ENCODE measurements around the gene VPS36. TPM values are rescaled to one million over a fixed set of nuclear protein-coding genes. Genes with fewer than 3 reads are reported as not detected.

Gene VPS36
- total RNA-seq, 1 experiment from 2014 or later = 13.8 TPM

GRCh38 chr13:52452470-52452869 lies 2.0 kb upstream of the VPS36 start:
- peaks cover 6% of the 10 kb centered on the region for H3K36me3 ChIP-seq (replicated peaks; ENCODE audit: control insufficient read depth, insufficient read depth, low read length)

GRCh38 chr13:52451135-52451804 lies 836 bp upstream of the VPS36 start:
- no peak for DNase-seq
- no peak overlapping the region for H3K4me3 ChIP-seq (ENCODE audit: insufficient read depth, low read depth, low read length)
- no peaks in the 10 kb centered on the region; the same call in 1 of the 2 replicates for H3K36me3 ChIP-seq (replicated peaks; ENCODE audit: control insufficient read depth, insufficient read depth, low read length)
- no peaks in the 10 kb centered on the region for H3K27me3 ChIP-seq (ENCODE audit: control insufficient read depth, insufficient read depth, low read length)

More at GRCh38 chr13:52452470-52452869, 2.0 kb upstream of the VPS36 start:
- Histone ChIP-seq H3K27me3 (ENCODE audit: control insufficient read depth, insufficient read depth, low read length) (no peaks in the 10 kb centered on the region), H3K4me3 (ENCODE audit: insufficient read depth, low read depth, low read length) (no peak overlapping the region)
- no peak for DNase-seq

- DNase-seq = no peak
- peak overlapping the region; percentile 12; the same call in 1 of the 2 replicates for H3K4me3 ChIP-seq (ENCODE audit: insufficient read depth, low read depth, low read length)
- H3K27me3 ChIP-seq (ENCODE audit: control insufficient read depth, insufficient read depth, low read length) = no peaks in the 10 kb centered on the region
- no peaks in the 10 kb centered on the region; the same call in 1 of the 2 replicates for H3K36me3 ChIP-seq (replicated peaks; ENCODE audit: control insufficient read depth, insufficient read depth, low read length)
Measured at GRCh38 chr13:52450793-52451116, 321 bp upstream of the VPS36 start.

- no peaks in the 10 kb centered on the region; the same call in 1 of the 2 replicates for H3K36me3 ChIP-seq (replicated peaks; ENCODE audit: control insufficient read depth, insufficient read depth, low read length)
- peak overlapping the region; percentile 81 for H3K4me3 ChIP-seq (ENCODE audit: insufficient read depth, low read depth, low read length)
- no peaks in the 10 kb centered on the region for H3K27me3 ChIP-seq (ENCODE audit: control insufficient read depth, insufficient read depth, low read length)
- no peak for DNase-seq
Measured at GRCh38 chr13:52449331-52450011, 963 bp downstream of the VPS36 start.

GRCh38 chr13:52447815-52448552 lies 2.5 kb downstream of the VPS36 start:
- Histone ChIP-seq H3K4me3 (ENCODE audit: insufficient read depth, low read depth, low read length) (no peak overlapping the region), H3K27me3 (ENCODE audit: control insufficient read depth, insufficient read depth, low read length) (no peaks in the 10 kb centered on the region), H3K36me3 (replicated peaks; ENCODE audit: control insufficient read depth, insufficient read depth, low read length) (no peaks in the 10 kb centered on the region; the same call in 1 of the 2 replicates)
- DNase-seq = no peak

GRCh38 chr13:52447354-52447753 lies 3.1 kb downstream of the VPS36 start:
- no peaks in the 10 kb centered on the region; the same call in 1 of the 2 replicates for H3K36me3 ChIP-seq (replicated peaks; ENCODE audit: control insufficient read depth, insufficient read depth, low read length)
- no peaks in the 10 kb centered on the region for H3K27me3 ChIP-seq (ENCODE audit: control insufficient read depth, insufficient read depth, low read length)
- DNase-seq = no peak
- no peak overlapping the region for H3K4me3 ChIP-seq (ENCODE audit: insufficient read depth, low read depth, low read length)

- Histone ChIP-seq H3K4me3 (ENCODE audit: insufficient read depth, low read depth, low read length) (no peak overlapping the region), H3K27me3 (ENCODE audit: control insufficient read depth, insufficient read depth, low read length) (no peaks in the 10 kb centered on the region), H3K36me3 (replicated peaks; ENCODE audit: control insufficient read depth, insufficient read depth, low read length) (no peaks in the 10 kb centered on the region; the same call in 1 of the 2 replicates)
- DNase-seq = no peak
Measured at GRCh38 chr13:52446265-52446664, 4.2 kb downstream of the VPS36 start.

GRCh38 chr13:52432456-52432855 lies 18.0 kb downstream of the VPS36 start:
- peaks cover 3% of the 10 kb centered on the region for H3K36me3 ChIP-seq (replicated peaks; ENCODE audit: control insufficient read depth, insufficient read depth, low read length)
- no peak for DNase-seq
- no peaks in the 10 kb centered on the region for H3K27me3 ChIP-seq (ENCODE audit: control insufficient read depth, insufficient read depth, low read length)
- H3K4me3 ChIP-seq (ENCODE audit: insufficient read depth, low read depth, low read length) = no peak overlapping the region

- Histone ChIP-seq H3K27me3 (ENCODE audit: control insufficient read depth, insufficient read depth, low read length) (no peaks in the 10 kb centered on the region), H3K4me3 (ENCODE audit: insufficient read depth, low read depth, low read length) (no peak overlapping the region), H3K36me3 (replicated peaks; ENCODE audit: control insufficient read depth, insufficient read depth, low read length) (peaks cover 2% of the 10 kb centered on the region)
- DNase-seq = no peak
Measured at GRCh38 chr13:52428295-52428694, 22.1 kb downstream of the VPS36 start.

GRCh38 chr13:52421216-52421615 lies 29.2 kb downstream of the VPS36 start:
- no peak for DNase-seq
- H3K4me3 ChIP-seq (ENCODE audit: insufficient read depth, low read depth, low read length) = no peak overlapping the region
- no peaks in the 10 kb centered on the region for H3K27me3 ChIP-seq (ENCODE audit: control insufficient read depth, insufficient read depth, low read length)
- no peaks in the 10 kb centered on the region; the same call in 1 of the 2 replicates for H3K36me3 ChIP-seq (replicated peaks; ENCODE audit: control insufficient read depth, insufficient read depth, low read length)

- peaks cover 5% of the 10 kb centered on the region for H3K36me3 ChIP-seq (replicated peaks; ENCODE audit: control insufficient read depth, insufficient read depth, low read length)
- no peak for DNase-seq
- no peaks in the 10 kb centered on the region for H3K27me3 ChIP-seq (ENCODE audit: control insufficient read depth, insufficient read depth, low read length)
- H3K4me3 ChIP-seq (ENCODE audit: insufficient read depth, low read depth, low read length) = no peak overlapping the region
Measured at GRCh38 chr13:52419080-52419479, 31.4 kb downstream of the VPS36 start.

- Histone ChIP-seq H3K27me3 (ENCODE audit: control insufficient read depth, insufficient read depth, low read length) (no peaks in the 10 kb centered on the region), H3K4me3 (ENCODE audit: insufficient read depth, low read depth, low read length) (no peak overlapping the region), H3K36me3 (replicated peaks; ENCODE audit: control insufficient read depth, insufficient read depth, low read length) (peaks cover 5% of the 10 kb centered on the region)
- DNase-seq = no peak
Measured at GRCh38 chr13:52414963-52415362, 35.5 kb downstream of the VPS36 start.

GRCh38 chr13:52414051-52414450 lies 36.4 kb downstream of the VPS36 start:
- no peak for DNase-seq
- Histone ChIP-seq H3K4me3 (ENCODE audit: insufficient read depth, low read depth, low read length) (no peak overlapping the region), H3K36me3 (replicated peaks; ENCODE audit: control insufficient read depth, insufficient read depth, low read length) (peaks cover 5% of the 10 kb centered on the region), H3K27me3 (ENCODE audit: control insufficient read depth, insufficient read depth, low read length) (no peaks in the 10 kb centered on the region)

- H3K36me3 ChIP-seq (replicated peaks; ENCODE audit: control insufficient read depth, insufficient read depth, low read length) = peaks cover 5% of the 10 kb centered on the region
- H3K27me3 ChIP-seq (ENCODE audit: control insufficient read depth, insufficient read depth, low read length) = no peaks in the 10 kb centered on the region; the same call in 1 of the 2 replicates
- no peak overlapping the region for H3K4me3 ChIP-seq (ENCODE audit: insufficient read depth, low read depth, low read length)
- no peak for DNase-seq
Measured at GRCh38 chr13:52412128-52412527, 38.3 kb downstream of the VPS36 start.

GRCh38 chr13:52411629-52412028 lies 38.8 kb downstream of the VPS36 start:
- no peak for DNase-seq
- Histone ChIP-seq H3K4me3 (ENCODE audit: insufficient read depth, low read depth, low read length) (no peak overlapping the region), H3K36me3 (replicated peaks; ENCODE audit: control insufficient read depth, insufficient read depth, low read length) (peaks cover 5% of the 10 kb centered on the region), H3K27me3 (ENCODE audit: control insufficient read depth, insufficient read depth, low read length) (peaks cover 2% of the 10 kb centered on the region; the same call in 1 of the 2 replicates)

All from H7 (cell line).